Middle frontal gyrus (tissue), 1 donor: ENCODE data around the gene DDX4.

Source experiments
- DNase-seq: peaks from one replicate; pipeline ENCODE4 v3.0.0-alpha.2; 2015; ENCODE audit warnings: low spot score; ENCODE audit errors: extremely low spot score

The DDX4 gene

GRCh38 chr5:55864606-55865541 lies 127.0 kb downstream of the DDX4 start:
- DNase-seq: no peak

GRCh38 chr5:55865831-55866230 lies 128.0 kb downstream of the DDX4 start:
- DNase-seq: no peak

- DNase-seq: no peak
Measured at GRCh38 chr5:55866485-55866884, 128.6 kb downstream of the DDX4 start.
